Calu3 (cell line): ENCODE data around the gene ELAVL3. TPM values are rescaled to one million over a fixed set of nuclear protein-coding genes. Genes with fewer than 3 reads are reported as not detected.

ENCODE experiments used
- BruUV-seq: library from RNA; stranded (reverse); fragments of 400-500 nt; replicated peaks from 2 replicates; lab custom pipeline; 2021; lab: Mats Ljungman, UMichigan
- CTCF ChIA-PET: fragments of 300-600 bp; sonication (Branson Sonifier 250); formaldehyde crosslinking; loops from one replicate; lab custom pipeline; 2022; ENCODE audit warnings: antibody characterized with exemption; lab: Charles Lee
- DNase-seq: peaks from one replicate; pipeline ENCODE4 v3.0.0; 2022
- H3K27ac Mint-ChIP-seq: one replicate; pipeline ENCODE4 v1.8.0; 2022; ENCODE audit warnings: mixed read lengths; ENCODE audit not compliant: unreplicated experiment
- H3K27me3 Mint-ChIP-seq: one replicate; pipeline ENCODE4 v1.8.0; 2022; ENCODE audit warnings: mixed read lengths; ENCODE audit not compliant: unreplicated experiment
- H3K36me3 Mint-ChIP-seq: one replicate; pipeline ENCODE4 v1.8.0; 2022; ENCODE audit warnings: mild to moderate bottlenecking, moderate library complexity, mixed read lengths; ENCODE audit not compliant: insufficient read depth, unreplicated experiment
- H3K4me1 Mint-ChIP-seq: one replicate; pipeline ENCODE4 v1.8.0; 2022; ENCODE audit warnings: mild to moderate bottlenecking, low read depth, mixed read lengths; ENCODE audit not compliant: unreplicated experiment
- H3K4me3 Mint-ChIP-seq: one replicate; pipeline ENCODE4 v1.8.0; 2022; ENCODE audit warnings: mild to moderate bottlenecking, low read depth, moderate library complexity, mixed read lengths; ENCODE audit not compliant: unreplicated experiment
- H3K9me3 Mint-ChIP-seq: one replicate; pipeline ENCODE4 v1.8.0; 2022; ENCODE audit warnings: low read depth, mixed read lengths; ENCODE audit not compliant: unreplicated experiment
- CTCF ChIP-seq: fragments of 200-600 bp; IDR thresholded peaks from one replicate; pipeline ENCODE4 v1.8.0; 2022; ENCODE audit warnings: antibody characterized with exemption; ENCODE audit not compliant: unreplicated experiment
- intact Hi-C: fragments of 100-400 bp; cut with micrococcal nuclease; formaldehyde crosslinking; loops from one replicate; pipeline ENCODE4 v1.10.0; 2022; ENCODE audit not compliant: unreplicated experiment
- total RNA-seq: library from RNA; stranded (reverse); gene quantifications from 2 replicates; pipeline ENCODE4 v1.2.3, GENCODE V29; 2022

The ELAVL3 gene
- total RNA-seq, 1 experiment from 2014 or later = not detected

- H3K36me3 Mint-ChIP-seq = peaks cover 11% of the 10 kb centered on the region
- intact Hi-C loops = no loop called here
- BruUV-seq = no TSS peak
- H3K9me3 Mint-ChIP-seq = no peaks in the 10 kb centered on the region
- no peak for DNase-seq
- TF ChIP-seq CTCF = no peak
- H3K4me1 Mint-ChIP-seq = peaks cover 11% of the 10 kb centered on the region
- peaks cover 16% of the 10 kb centered on the region for H3K27me3 Mint-ChIP-seq
- no peak overlapping the region for H3K4me3 Mint-ChIP-seq
- CTCF ChIA-PET = no interaction called here
- H3K27ac Mint-ChIP-seq = no peak overlapping the region
Observed at GRCh38 chr19:11425719-11426457, 55.0 kb downstream of the ELAVL3 start.

GRCh38 chr19:11423791-11424181, 57.1 kb downstream of the ELAVL3 start:
- Mint-ChIP-seq H3K36me3 (peaks cover 16% of the 10 kb centered on the region), H3K4me3 (no peak overlapping the region), H3K9me3 (no peaks in the 10 kb centered on the region), H3K27ac (no peak overlapping the region), H3K27me3 (peaks cover 16% of the 10 kb centered on the region), H3K4me1 (peaks cover 11% of the 10 kb centered on the region)
- CTCF ChIA-PET = no interaction called here
- no peak for DNase-seq
- intact Hi-C loops = no loop called here
- TF ChIP-seq CTCF = no peak
- no TSS peak for BruUV-seq

- H3K4me3 Mint-ChIP-seq = no peak overlapping the region
- no peak for TF ChIP-seq CTCF
- intact Hi-C loops = no loop called here
- BruUV-seq = no TSS peak
- DNase-seq = no peak
- peaks cover 11% of the 10 kb centered on the region for H3K4me1 Mint-ChIP-seq
- H3K27me3 Mint-ChIP-seq = peaks cover 16% of the 10 kb centered on the region
- CTCF ChIA-PET = interaction anchor here (1.5 kb wide), 2 partner anchors 12 to 42 kb away, joined by 4 read pairs; partner anchors contain the start of genes ODAD3 and PRKCSH
- H3K9me3 Mint-ChIP-seq = no peaks in the 10 kb centered on the region
- peaks cover 21% of the 10 kb centered on the region for H3K36me3 Mint-ChIP-seq
- H3K27ac Mint-ChIP-seq = no peak overlapping the region
Observed at GRCh38 chr19:11423164-11423790, 57.6 kb downstream of the ELAVL3 start.

- no peak for TF ChIP-seq CTCF
- DNase-seq = peak; percentile 79
- Mint-ChIP-seq H3K36me3 (peaks cover 27% of the 10 kb centered on the region), H3K27ac (no peak overlapping the region), H3K4me3 (peak overlapping the region; percentile 36), H3K4me1 (peaks cover 11% of the 10 kb centered on the region), H3K27me3 (peaks cover 16% of the 10 kb centered on the region), H3K9me3 (no peaks in the 10 kb centered on the region)
- no TSS peak for BruUV-seq
- intact Hi-C loops = no loop called here
- CTCF ChIA-PET = interaction anchor here (0.6 to 1.5 kb wide), 6 partner anchors 13 to 151 kb away, joined by 3 to 4 read pairs (median 4); partner anchors contain the start of genes ODAD3 and PRKCSH
Observed at GRCh38 chr19:11422163-11423065, 58.4 kb downstream of the ELAVL3 start.
